GM21528 (cell line): ENCODE data around the gene ACAP1.
"Not testable (repeated sequence)": the region's sequence is repeated elsewhere in the genome, so short reads cannot be mapped to it uniquely, and the experiment has no call there.

Experiments
- ATAC-seq: cut with Tn5 transposase; IDR thresholded peaks from one replicate; pipeline ENCODE4 v1.9.1; 2021; ENCODE audit warnings: mild to moderate bottlenecking, moderate library complexity; ENCODE audit not compliant: unreplicated experiment, low FRiP score

ACAP1 gene

DNA sequence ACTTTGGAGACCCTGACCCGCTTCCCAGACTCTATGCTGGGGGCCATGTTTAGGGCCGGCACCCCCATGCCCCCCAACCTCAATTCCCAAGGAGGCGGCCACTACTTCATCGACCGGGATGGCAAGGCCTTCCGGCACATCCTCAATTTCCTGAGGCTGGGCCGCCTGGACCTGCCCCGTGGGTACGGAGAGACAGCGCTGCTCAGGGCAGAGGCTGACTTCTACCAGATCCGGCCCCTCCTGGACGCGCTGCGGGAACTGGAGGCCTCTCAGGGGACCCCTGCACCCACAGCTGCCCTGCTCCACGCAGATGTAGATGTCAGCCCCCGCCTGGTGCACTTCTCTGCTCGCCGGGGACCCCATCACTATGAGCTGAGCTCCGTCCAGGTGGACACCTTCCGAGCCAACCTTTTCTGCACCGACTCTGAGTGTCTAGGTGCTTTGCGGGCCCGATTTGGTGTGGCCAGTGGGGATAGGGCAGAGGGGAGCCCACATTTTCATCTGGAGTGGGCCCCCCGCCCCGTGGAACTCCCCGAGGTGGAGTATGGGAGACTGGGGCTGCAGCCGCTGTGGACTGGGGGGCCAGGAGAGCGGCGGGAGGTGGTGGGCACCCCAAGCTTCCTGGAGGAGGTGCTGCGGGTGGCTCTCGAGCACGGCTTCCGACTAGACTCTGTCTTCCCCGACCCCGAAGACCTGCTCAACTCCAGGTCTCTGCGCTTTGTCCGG is 16.7 kb downstream of the ACAP1 start:
- no peak for ATAC-seq

DNA sequence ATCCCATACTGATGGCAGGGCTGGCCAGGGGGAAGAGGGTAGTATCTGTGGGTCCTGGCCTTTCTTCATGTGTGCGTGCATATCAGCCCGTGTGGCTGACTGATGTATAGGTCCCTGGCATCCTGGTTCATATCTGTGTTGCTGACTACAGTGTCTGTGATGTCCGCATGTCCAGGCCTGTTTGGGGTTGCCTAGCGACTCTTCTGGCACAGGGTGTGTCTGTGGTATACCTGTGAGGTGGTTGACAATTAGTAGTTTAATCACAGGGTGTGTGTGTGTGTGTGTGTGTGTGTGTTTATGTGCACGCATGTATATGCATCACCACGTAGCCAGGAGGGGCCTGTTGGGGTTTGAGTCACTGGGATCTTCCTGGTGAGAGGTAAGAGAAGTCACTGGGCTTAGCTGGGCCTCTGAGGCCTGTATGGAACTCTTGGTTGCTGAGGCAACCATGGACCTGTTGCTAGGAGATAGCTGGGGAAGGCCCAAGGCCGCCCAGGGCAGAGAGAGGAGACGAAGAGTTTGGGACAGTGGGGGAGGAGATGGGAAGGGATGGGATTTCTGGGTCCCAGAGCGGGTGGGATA is 18.0 kb downstream of the ACAP1 start:
- no peak for ATAC-seq

DNA sequence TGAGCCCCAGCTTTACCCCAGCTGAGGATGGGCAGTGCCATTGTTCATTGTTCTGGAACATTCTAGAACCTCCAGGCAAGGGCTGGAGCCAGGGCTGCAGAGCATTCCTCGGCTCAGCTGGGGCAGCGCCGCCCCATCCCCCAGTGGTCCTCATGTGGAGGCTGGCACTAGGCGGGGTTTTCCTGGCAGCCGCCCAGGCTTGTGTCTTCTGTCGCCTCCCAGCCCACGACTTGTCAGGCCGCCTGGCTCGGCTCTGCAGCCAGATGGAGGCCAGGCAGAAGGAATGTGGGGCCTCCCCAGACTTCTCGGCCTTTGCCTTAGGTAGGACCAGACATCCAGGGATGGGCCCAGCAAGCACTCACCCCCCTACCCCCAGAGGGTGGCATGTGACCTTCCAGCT is 18.7 kb downstream of the ACAP1 start, which contains the start of gene TMEM95:
TSS of gene TMEM95 (plus strand) at position 104 of the 400 bp plus-strand sequence. CDS start at position 153, 49 bp downstream.
- no peak for ATAC-seq

DNA sequence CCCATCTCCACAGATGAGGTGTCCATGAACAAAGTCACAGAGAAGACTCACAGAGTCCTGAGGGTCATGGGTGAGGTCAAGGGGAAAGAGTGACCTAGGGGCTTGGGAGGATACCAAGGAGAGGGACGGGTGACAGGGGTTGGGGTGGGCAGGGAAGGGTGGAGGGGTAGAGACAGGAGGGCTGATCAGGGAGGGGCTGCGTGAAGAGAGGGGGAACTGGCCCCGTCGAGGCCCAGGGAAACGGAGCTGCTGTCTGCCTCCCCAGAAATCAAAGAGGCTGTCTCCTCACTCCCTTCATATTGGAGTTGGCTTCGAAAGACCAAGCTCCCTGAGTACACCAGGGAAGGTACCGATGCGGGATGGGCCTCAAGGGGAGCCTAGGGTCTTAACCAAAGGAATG is 19.2 kb downstream of the ACAP1 start:
- no peak for ATAC-seq

DNA sequence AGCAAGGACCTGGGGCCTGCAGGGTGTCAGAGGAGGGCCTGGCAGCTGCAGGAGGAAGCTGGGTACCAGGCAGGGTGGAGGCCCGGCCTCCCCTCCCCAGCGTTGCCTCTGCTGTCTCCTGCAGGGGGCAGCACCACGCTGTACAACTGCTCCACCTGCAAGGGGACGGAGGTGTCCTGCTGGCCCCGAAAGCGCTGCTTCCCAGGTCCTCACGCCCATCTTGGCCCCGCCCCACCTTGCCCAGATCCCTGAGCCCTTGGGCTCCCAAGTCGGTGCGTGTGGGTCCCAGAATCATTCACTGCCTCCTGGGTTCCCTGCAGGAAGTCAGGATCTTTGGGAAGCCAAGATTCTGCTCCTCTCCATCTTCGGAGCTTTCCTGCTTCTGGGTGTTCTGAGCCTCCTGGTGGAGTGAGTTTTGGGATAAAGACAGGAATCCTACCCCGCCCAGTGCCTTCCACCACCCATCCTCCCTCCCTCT is 19.8 kb downstream of the ACAP1 start:
- no peak for ATAC-seq

DNA sequence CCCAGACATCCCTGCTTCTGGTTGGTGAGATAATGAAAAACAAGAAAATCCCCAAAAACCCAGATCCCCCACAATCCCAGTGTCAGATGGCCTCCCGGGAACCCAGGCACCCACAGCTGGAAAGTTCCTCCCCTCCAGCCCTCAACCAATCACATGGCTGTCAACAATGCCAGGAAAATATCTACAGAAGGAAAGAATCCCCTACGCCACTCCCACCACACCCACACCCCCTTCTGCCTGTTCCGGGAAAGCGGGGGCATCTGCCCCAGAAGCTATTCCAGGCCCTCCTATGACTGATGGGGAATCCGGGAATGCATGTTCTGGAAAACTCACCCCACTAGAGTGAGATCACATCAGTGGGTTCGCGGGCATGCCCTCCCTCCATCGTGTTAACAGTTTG is 20.4 kb downstream of the ACAP1 start:
- no peak for ATAC-seq

DNA sequence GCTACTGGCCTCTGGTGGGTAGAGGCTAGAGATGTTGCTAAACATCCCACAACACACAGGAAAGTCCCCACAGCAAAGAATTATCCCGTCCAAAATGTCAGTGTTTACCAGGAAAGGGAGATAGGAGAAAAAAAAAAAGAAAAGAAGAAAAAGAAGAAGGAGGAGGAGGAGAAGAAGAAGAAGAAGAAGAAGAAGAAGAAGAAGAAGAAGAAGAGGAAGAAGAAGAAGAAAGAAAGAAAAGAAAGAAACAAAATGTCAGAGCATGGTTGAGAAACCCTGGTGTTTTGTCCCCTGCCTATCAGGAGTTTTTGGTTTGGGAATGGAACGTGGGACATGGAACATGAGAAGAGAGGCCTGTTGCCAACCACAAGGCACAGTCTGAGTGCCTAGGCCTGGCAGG is 21.1 kb downstream of the ACAP1 start:
- no peak for ATAC-seq

DNA sequence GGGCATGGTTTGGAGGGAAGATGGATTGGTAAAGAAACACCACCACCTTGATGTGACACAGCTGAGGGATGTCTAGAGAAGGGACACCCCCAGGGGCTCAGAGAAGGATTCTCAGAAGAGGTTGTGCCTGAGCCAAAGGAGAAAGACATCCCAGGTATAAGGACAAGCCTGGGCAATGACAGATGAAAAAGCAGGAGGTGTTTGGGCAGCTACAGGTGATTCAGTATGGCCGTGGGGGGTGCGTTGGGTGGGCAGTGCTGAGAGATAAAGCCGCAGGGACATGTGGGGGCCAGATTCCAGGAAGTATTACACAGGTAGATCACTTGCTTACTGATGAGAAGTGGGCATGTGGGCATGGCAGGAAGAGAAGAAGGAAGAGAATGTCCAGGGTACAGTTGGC is 25.6 kb downstream of the ACAP1 start:
- ATAC-seq, result no peak

DNA sequence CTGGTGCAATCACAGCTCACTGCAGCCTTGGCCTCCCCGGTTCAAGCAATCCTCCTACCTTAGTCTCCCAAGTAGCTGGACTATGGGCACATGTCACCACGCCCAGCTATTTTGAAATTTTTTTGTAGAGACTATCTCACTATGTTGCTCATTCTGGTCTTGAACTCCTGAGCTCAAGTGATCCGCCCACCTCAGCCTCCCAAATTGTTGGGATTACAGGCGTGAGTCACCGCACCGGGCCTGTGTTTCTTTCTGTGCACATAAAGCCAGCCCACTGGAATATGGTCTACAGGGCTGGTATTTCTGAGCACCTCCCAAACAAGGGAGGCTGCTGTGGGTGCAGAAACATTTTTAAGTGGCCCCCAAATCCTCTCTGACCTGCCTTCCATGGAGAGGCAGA is 27.0 kb downstream of the ACAP1 start:
- ATAC-seq, result no peak

DNA sequence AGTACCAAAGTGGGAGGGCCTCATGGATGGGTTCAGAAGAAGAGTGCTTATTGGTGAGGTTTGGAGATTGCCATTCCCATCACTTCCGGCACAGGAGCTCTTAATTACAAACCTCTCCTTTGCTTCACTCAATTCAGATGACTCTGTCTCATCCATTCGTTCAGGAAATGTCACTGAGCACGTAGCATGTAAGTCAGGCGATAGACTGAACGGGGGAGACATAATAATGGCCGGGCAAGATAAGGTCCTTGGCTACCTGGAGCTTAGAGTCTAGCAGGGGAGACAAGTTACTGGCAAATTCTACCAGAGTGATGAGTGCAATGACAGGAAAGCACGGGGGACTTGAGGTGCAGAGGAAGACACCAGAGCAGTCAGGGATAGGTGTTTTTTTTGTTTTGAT is 29.6 kb downstream of the ACAP1 start:
- ATAC-seq, result not testable (repeated sequence)

DNA sequence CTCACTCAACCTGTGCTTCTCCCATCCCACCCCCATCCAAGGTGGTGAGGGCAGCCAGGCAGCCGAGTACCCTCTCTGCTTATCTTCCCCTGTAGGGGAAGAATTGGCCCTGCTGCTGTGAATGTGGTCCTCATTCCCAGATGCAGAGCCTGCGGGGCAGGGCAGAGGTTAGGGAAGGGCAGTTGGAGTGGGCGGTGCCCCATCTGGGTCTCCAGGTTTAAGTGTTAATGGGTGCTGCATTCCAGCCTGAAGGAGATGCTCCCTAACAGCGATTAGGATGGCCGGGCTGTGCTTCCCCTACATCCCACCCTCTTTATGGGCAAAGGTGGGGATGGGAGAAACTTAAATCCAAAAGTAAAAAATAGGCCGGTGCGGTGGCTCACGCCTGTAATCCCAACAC is 30.8 kb downstream of the ACAP1 start:
- no peak for ATAC-seq

DNA sequence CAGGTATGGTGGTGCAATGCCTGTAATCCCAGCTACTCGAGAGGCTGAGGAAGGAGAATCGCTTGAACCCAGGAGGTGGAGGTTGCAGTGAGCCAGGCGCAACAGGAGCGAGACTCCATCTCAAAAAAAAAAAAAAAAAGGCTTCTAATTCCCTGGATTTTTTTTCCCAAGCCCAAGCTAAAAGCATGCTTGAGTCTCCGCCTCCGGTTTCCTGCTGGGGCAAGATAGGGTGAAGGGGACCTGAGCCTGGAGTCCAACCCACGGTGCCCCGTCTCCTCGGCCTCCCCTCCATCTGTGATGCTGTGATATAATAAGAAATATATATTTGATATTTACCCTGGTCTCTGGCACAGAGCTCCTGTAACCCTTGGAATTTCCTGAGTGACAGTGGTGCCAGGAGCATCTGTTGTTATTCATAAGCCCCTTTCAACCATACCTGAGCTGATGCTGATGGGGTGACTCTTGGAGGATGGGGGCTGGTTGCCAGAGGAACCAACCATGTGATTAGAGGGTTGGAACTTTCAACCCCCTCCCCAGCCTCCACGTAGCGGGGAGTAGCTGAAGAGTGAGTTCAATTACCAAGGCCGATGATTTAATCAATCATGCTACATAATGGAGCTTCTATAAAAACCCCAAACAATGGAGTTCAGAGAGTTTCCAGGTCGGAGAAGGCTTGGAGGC is 31.7 kb downstream of the ACAP1 start:
- ATAC-seq, result no peak

DNA sequence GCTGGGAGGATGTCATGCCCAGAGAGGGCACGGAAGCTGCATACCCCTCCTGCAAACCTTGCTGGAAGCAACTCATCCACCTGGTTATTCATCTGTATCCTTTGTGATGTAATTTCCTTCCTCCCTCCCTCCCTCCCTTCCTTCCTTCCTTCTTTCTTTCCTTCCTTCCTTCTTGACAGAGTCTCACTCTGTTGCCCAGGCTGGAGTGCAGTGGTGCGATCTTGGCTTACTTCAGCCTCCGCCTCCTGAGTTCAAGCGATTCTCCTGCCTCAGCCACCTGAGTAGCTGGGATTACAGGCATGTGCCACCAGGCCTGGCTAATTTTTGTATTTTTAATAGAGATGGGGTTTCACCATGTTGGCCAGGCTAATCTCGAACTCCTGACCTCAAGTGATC is 32.3 kb downstream of the ACAP1 start:
- not testable (repeated sequence) for ATAC-seq

DNA sequence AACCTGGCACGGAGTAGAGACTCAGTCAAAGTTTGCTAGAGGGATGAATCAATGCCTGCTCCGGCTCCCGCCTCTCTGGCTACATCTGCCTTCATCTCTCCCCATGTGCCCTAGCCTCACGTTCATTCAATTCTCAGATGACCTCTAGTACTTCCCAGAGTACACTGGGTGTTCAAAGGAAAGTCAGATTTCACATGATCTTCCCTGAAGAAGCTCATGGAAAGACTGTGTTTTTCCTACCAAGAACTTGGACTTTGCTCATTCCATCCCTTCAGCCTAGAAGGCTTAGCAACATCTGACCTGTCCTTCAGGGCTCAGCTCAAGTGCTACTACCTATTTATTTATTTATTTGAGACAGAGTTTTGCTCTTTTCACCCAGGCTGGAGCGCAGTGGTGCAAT is 33.5 kb downstream of the ACAP1 start:
- no peak for ATAC-seq

DNA sequence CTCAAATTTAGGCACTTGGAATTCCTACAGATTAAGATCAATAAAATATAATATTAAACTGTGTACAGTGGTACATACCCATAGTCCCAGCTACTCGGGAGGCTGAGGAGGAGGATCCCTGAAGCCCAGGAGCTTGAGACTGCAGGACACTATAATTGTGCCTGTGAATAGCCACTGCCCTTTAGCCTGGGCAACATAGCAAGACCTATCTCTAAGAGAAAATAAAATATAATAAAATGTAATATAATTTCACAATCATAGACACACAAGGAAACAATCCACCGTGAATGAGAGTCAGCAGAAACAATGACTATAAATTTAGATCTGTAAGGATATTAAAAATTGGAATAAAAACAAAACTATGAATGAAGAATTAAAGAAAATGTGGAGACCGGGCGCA is 34.5 kb downstream of the ACAP1 start:
- ATAC-seq, result no peak

DNA sequence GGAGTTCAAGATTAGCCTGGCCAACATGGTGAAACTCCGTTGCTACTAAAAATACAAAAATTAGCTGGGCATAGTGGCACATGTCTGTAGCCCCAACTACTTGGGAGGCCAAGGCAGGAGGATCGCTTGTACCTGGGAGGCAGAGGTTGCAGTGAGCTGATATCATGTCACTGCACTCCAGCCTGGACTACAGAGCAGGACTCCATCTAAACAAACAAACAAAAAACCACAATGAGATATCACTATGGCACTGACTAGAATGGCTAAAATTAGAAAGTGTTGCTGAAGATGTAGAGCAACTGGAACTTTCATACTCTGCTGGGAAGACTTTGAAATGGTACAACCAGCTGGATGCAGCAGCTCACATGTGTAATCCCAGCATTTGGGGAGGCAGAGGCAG is 38.0 kb downstream of the ACAP1 start:
- no peak for ATAC-seq

DNA sequence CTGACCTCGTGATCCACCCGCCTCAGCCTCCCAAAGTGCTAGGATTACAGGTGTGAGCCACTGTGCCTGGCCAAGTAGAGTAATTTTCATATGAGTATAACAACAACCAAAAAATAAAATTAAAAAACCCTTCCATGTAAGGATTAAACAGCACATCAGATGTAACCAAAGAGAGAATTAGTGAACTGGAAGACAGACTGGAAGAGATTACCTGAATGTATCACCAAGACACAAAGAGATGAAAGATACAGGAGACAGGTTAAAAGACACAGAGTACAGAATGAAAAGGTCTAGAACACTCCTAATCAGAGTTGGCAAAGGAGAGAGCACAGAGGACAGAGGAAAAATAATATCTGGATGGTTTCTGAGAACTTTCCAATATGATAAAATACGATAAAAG is 42.8 kb downstream of the ACAP1 start:
- no peak for ATAC-seq

DNA sequence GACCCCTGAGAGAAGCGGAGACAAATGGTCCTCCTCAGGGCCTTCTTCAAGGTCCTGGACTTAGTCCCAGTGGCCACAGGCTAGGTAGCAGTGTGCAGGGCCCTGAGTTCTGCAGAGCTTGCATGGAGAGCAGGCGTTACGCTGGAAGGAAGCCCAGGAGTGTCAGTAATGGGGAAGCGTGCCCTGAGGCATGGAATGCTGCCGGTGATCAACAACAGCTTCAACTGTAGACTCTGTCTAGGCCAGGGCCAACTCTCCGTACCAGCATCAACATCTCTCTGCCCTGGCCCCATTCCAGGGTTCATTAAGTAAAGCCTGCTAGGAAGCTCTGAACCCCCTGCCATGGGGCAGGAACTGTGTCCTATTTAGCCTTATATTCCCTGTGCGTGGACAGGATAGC is 44.0 kb downstream of the ACAP1 start:
- ATAC-seq, result no peak

DNA sequence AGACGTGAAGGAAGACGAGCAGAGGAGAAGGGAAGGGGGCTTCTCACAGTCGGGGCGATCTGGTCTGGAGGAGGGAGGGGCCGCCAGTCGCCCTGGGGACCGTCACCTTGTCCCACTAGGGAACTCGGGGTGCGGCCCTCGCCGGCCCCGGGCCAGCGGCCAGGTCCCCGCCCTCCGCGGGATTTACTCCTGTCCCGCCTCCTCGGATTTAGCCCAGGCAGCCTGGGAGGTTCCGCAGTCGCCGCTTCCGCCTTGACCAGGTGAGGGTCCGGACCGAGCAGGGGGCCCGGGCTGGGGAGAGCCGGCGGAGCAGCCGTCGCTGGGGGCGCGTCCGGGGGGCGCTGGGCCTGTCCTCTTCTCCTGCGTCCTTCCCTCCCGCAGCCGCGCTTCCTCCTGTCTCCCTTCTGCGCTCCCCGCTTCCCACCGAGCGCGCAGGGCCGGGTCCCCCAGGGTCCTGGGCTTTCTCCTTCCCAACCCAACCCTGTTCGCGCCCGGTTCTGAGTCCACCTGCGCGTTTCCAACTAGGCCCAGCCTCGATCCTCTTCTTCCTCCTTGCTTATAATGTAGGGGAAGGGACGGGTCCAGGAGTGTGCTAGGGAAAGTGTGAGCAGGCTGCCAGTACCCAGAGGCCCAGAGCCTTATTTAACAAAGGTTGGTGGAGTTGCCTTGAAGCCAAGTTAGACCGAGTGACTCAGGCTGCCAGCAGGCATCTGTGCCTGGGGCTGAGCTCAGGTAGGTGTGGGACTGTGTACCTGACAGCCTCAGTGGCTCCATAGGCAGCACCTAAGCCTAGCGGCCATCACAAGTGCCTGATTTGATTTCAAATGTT is 44.7 kb downstream of the ACAP1 start, which contains the start of gene TNK1:
TSS of gene TNK1 (plus strand) at position 235 of the 829 bp plus-strand sequence. CDS start 1,838 bp downstream, outside the sequence.
- no peak for ATAC-seq

DNA sequence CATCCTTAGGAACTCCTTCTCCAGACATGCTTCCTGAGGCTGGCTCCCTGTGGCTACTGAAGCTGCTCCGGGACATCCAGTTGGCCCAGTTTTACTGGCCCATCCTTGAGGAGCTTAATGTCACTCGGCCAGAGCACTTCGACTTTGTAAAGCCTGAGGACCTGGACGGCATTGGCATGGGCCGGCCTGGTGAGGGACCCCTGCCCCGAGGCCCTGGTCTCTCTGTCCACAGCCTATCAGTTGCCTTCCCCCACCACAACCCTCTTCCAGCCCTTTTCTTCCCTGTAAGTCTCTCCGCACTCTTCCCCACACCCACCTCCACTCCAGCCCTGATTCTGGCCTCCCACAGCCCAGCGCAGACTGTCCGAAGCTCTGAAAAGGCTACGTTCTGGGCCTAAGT is 46.6 kb downstream of the ACAP1 start:
- ATAC-seq, result no peak

DNA sequence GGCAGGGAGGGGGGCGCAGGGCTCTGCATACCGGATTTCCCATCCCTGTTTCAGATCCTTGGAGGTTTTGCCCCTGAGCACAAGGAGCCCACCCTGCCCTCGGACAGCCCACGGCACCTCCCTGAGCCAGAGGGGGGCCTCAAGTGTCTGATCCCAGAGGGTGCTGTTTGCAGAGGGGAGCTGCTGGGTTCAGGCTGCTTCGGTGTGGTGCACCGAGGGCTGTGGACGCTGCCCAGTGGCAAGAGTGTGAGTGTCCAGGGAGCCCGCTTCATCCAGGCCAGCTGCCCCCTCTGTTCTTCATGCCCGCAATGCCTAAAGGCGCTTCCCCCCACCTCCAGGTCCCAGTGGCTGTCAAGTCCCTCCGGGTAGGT is 47.0 kb downstream of the ACAP1 start:
- no peak for ATAC-seq
